CD4-positive, alpha-beta T cell treated with Interferon alpha-2 for 1 hour (primary cell): ENCODE results near the gene LTV1.

Experiments used
- DNase-seq, 2 donors: peaks; one replicate each; pipeline ENCODE4 v3.0.0-alpha.2; 2020 to 2022

Gene LTV1

DNA sequence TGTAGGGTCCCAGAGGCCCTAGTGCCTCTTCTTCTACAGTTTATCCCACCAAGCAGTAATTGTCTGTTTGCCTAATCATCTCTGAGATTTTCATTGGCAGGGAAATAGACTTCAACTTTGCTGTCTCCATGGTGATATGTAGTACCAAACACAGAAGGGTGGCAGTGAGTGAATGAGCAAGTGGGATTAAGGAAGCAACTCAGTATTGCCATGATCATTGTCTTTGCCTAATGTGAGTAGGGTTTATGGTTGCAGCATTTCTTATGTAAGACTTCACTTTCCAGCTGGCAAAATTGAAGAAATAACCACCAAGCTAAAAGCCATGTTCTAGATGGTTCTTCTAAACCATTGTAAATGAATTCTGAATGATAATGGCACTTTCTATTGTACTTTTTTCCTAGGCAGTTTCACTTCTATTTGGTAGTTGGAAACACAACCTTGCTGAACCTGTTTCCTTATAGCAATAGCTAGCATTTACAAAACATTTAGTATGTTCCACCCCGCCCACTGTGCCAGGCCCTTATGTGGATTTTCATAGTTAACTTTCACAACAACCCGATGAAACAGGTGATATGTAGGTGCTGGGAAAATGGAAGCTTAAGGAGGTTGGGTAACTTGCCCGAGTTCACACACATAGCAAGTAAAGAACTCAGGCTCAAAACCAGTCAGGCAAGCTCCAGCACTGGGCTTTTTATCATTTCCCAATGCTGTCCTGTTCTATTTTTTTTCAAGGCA is 53.2 kb downstream of the LTV1 start:
- no peak for DNase-seq

- no peak for DNase-seq
These were observed 57.2 kb downstream of the LTV1 start for GRCh38 chr6:143900358-143900757.

DNA sequence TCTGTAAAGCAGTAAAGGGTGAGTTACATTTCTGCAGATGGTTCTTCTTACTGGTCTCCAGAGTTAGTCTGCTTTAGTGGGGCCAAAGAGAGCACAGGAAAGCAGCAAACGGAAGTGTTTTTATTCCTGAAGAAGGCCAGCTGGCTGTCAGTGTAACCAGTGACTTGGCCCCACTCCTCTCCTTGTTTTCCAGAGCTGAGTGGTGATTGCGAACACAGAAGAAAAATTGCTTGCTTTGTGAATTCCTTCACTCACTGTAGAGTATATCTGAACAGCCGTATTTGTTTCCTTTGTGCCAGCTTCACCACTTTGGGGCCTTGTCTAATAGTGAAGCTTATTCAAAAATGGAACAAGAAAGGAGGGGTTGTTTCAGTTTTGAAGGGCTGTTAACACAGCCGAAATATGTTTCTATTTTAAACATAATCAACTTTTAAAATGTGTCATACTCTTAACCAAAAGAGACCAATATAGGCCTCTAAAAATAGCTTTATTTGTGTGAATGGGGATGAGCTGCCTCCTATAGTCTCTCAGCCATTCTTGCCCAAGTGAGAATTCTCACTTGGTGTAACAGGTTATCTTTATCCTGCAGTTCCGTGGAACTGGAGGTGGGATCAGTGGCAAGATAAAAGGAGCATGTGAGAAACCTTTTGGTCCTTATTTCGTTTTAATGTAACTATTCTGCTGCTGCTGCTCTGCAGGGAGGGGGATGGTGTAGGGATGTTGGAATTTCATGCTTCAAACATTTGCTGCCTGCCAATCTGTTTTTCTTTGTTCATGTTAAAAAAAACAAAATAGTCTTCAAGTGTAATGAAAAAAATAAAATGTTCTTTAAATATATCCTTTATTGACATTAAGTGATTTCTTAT is 59.0 kb downstream of the LTV1 start:
- DNase-seq, result no peak

DNA sequence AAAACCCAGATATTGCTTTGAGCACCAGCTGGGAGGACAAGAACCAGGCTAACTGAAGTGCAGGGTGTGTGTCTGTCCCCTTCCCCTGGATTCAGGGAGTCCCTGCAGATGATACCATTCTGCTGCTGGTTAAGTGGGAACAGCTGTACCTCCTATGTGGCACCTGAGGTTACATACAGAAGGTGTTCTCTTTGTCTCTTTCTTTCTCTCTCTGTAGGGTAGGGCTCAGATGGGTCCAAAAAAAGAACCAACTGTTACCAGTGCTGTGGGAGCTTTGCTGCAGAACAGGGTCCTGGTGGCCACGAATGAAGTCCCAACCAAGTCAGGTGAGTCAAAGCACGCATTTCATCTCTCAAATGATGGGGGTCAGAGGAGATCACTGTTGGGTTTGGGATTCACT is 59.7 kb downstream of the LTV1 start:
- DNase-seq, result no peak

DNA sequence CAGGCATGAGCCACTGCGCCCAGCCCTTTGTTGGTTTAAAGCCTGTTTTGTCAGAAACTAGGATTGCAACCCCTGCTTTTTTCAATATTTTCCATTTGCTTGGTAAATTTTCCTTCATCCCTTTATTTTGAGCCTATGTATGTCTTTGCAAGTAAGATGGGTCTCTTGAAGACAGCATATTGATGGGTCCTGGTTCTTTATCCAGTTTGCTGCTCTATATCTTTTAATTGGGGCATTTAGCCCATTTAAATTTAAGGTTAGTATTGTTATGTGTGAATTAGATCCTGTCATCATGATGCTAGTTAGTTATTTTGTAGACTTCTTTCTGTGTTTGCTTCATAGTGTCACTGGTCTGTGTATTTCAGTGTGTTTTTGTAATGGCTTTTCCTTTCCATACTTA is 67.9 kb downstream of the LTV1 start:
- DNase-seq, result no peak

DNA sequence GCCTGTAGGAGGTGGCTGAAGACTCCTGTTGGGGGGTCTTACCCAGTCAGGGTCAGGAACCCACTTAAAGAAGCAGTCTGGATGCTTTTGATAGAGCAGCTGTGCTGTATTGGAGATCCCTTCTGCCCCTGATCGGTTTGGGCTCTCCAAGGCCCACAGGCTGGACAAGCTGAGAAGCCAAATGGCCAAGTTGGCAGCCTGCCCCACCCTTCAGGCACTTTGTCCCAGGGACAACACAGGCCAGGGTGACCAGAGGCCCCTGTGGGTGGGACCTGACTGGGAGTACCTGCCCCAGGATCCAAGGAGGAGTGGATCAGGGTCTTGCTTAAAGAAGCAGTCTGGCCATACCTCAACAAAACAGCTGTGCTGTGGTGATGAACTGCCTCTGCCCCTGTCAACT is 69.5 kb downstream of the LTV1 start:
- no peak for DNase-seq
